A673 (cell line): ENCODE data around the gene TARS3. TPM values are rescaled to one million over a fixed set of nuclear protein-coding genes. Genes with fewer than 3 reads are reported as not detected.
A peak's percentile ranks its signal among the peaks of the same experiment; 100 is the strongest.
"Not testable (repeated sequence)": the region's sequence is repeated elsewhere in the genome, so short reads cannot be mapped to it uniquely, and the experiment has no call there.

Source experiments
- BruUV-seq: library from RNA; stranded (reverse); fragments of 400-500 nt; replicated peaks from 2 replicates; lab custom pipeline; 2021; lab: Mats Ljungman, UMichigan
- CTCF ChIA-PET: fragments of 300-600 bp; sonication (Branson Sonifier 250); formaldehyde crosslinking; loops from one replicate; lab custom pipeline; 2022; ENCODE audit warnings: antibody characterized with exemption; lab: Charles Lee
- POLR2A ChIA-PET: fragments of 300-600 bp; sonication (Branson Sonifier 250); formaldehyde crosslinking; loops from one replicate; lab custom pipeline; 2022; ENCODE audit warnings: antibody characterized with exemption; ENCODE audit not compliant: low non-redundant PET; lab: Charles Lee
- DNase-seq: peaks from one replicate; pipeline ENCODE4 v3.0.0-alpha.2; 2015; ENCODE audit warnings: low spot score
- H3K27ac ChIP-seq: fragments of 200-600 bp; sonication (generic); 2 replicates; pipeline ENCODE4 v1.5.1; 2016; ENCODE audit warnings: mixed run types, low read depth, mild to moderate bottlenecking, mixed read lengths, antibody characterized with exemption, low read length; ENCODE audit not compliant: poor library complexity, severe bottlenecking
- H3K27me3 ChIP-seq: fragments of 200-600 bp; sonication (generic); replicated peaks from 2 replicates; pipeline ENCODE4 v1.6.1; 2017; ENCODE audit warnings: mixed run types, low read depth, mild to moderate bottlenecking, mixed read lengths, antibody characterized with exemption, low read length; ENCODE audit not compliant: insufficient read depth, poor library complexity
- H3K36me3 ChIP-seq: fragments of 200-600 bp; sonication (generic); 2 replicates; pipeline ENCODE4 v1.6.1; 2016; ENCODE audit warnings: mixed run types, mild to moderate bottlenecking, mixed read lengths, antibody characterized with exemption, low read length; ENCODE audit not compliant: insufficient read depth, poor library complexity, severe bottlenecking
- H3K4me1 ChIP-seq: fragments of 200-600 bp; sonication (generic); 2 replicates; pipeline ENCODE4 v1.6.1; 2017; ENCODE audit warnings: mixed run types, mild to moderate bottlenecking, mixed read lengths, antibody characterized with exemption, low read length; ENCODE audit not compliant: insufficient read depth, poor library complexity, severe bottlenecking
- H3K4me3 ChIP-seq: fragments of 200-600 bp; sonication (generic); 2 replicates; pipeline ENCODE4 v1.5.1; 2016; ENCODE audit warnings: low read depth, mixed run types, mild to moderate bottlenecking, mixed read lengths, low read length; ENCODE audit not compliant: poor library complexity, severe bottlenecking
- H3K9me3 ChIP-seq: fragments of 200-600 bp; sonication (generic); 2 replicates; pipeline ENCODE4 v1.6.1; 2016; ENCODE audit warnings: mixed run types, low read depth, mild to moderate bottlenecking, mixed read lengths, antibody characterized with exemption, low read length; ENCODE audit not compliant: poor library complexity, severe bottlenecking
- EZH2 ChIP-seq: fragments of 200-600 bp; sonication (generic); IDR thresholded peaks from 2 replicates; pipeline ENCODE4 v1.6.1; 2017; ENCODE audit warnings: borderline replicate concordance, low read depth, mild to moderate bottlenecking, mixed read lengths, antibody characterized with exemption, low read length; ENCODE audit not compliant: poor library complexity, severe bottlenecking
- intact Hi-C: fragments of 100-400 bp; cut with micrococcal nuclease; formaldehyde crosslinking; loops from one replicate; pipeline ENCODE4 v1.10.0; 2022; ENCODE audit not compliant: unreplicated experiment
- total RNA-seq: library from RNA; stranded (reverse); gene quantifications from 2 replicates; pipeline ENCODE4 v1.2.3, GENCODE V29; 2021
- TF ChIP-seq, protein P1 (sequence below): fragments of 300-800, 200-600 bp; sonication (generic); conservative IDR thresholded peaks from 2 replicates; pipeline ENCODE4 v1.5.1; 2017; ENCODE audit warnings: low read depth, mild to moderate bottlenecking, antibody characterized with exemption, low read length, moderate library complexity, mixed read lengths

TARS3 gene
- total RNA-seq, 1 experiment from 2014 or later, result 9.1 TPM

GRCh38 chr15:101657171-101657570 lies 67.1 kb downstream of the TARS3 start:
- peaks cover 9% of the 10 kb centered on the region for H3K4me1 ChIP-seq
- no peaks in the 10 kb centered on the region for H3K9me3 ChIP-seq
- H3K27ac ChIP-seq, result no peak overlapping the region
- H3K36me3 ChIP-seq, result no peaks in the 10 kb centered on the region
- DNase-seq, result no peak
- intact Hi-C loops, result no loop called here
- no peaks in the 10 kb centered on the region for H3K27me3 ChIP-seq
- H3K4me3 ChIP-seq, result no peak overlapping the region
- TF ChIP-seq, protein P1, sequence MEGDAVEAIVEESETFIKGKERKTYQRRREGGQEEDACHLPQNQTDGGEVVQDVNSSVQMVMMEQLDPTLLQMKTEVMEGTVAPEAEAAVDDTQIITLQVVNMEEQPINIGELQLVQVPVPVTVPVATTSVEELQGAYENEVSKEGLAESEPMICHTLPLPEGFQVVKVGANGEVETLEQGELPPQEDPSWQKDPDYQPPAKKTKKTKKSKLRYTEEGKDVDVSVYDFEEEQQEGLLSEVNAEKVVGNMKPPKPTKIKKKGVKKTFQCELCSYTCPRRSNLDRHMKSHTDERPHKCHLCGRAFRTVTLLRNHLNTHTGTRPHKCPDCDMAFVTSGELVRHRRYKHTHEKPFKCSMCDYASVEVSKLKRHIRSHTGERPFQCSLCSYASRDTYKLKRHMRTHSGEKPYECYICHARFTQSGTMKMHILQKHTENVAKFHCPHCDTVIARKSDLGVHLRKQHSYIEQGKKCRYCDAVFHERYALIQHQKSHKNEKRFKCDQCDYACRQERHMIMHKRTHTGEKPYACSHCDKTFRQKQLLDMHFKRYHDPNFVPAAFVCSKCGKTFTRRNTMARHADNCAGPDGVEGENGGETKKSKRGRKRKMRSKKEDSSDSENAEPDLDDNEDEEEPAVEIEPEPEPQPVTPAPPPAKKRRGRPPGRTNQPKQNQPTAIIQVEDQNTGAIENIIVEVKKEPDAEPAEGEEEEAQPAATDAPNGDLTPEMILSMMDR, result no peak
- no peak for TF ChIP-seq EZH2
- ChIA-PET CTCF (no interaction called here), POLR2A (no interaction called here)
- no TSS peak for BruUV-seq

- peaks cover 24% of the 10 kb centered on the region for H3K4me1 ChIP-seq
- H3K4me3 ChIP-seq, intact Hi-C loops, DNase-seq, H3K36me3 ChIP-seq, BruUV-seq, H3K27ac ChIP-seq, H3K27me3 ChIP-seq, H3K9me3 ChIP-seq: not testable (repeated sequence)
- POLR2A ChIA-PET, result interaction anchor here (0.6 kb wide), 1 partner anchor 354 kb away, joined by 6 read pairs; no protein-coding TSS in a partner anchor
- CTCF ChIA-PET, result interaction anchor here (0.6 to 0.7 kb wide), 3 partner anchors 18 to 357 kb away, joined by 3 read pairs; no protein-coding TSS in a partner anchor
- TF ChIP-seq, protein P1, result peak; percentile 44
These were observed 69.5 kb downstream of the TARS3 start for GRCh38 chr15:101654624-101655337.

DNA sequence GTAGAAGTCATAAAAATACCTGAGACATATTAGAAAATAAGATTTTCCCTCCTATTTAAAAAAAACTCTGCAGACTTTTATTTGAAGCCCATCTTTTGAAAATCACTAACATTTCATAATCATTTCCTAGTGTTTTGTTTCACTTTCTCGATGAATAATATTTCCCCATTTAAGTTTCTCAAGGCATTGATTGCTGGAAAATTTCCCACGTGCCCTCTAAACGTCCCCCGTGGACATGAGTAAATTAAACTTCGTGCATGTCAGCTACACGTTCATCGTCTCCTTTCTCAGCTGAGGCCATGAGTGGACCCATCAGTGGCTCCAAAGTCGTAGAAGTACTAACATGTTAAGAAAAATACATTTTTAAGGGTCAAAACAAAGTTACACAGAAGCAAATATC lies 70.1 kb downstream of the TARS3 start:
- CTCF ChIA-PET, result no interaction called here
- no peak overlapping the region for H3K27ac ChIP-seq
- H3K4me1 ChIP-seq, result peaks cover 26% of the 10 kb centered on the region
- POLR2A ChIA-PET, result no interaction called here
- H3K4me3 ChIP-seq, result no peak overlapping the region
- H3K9me3 ChIP-seq, result no peaks in the 10 kb centered on the region
- no peaks in the 10 kb centered on the region for H3K27me3 ChIP-seq
- DNase-seq, result no peak
- intact Hi-C loops, result no loop called here
- BruUV-seq, result no TSS peak
- TF ChIP-seq, protein P1, result no peak
- no peak for TF ChIP-seq EZH2
- H3K36me3 ChIP-seq, result peaks cover 13% of the 10 kb centered on the region
